ENCODE results near the gene ADK. TPM values are rescaled to one million over a fixed set of nuclear protein-coding genes. Genes with fewer than 3 reads are reported as not detected.
"Not testable (repeated sequence)": the region's sequence is repeated elsewhere in the genome, so short reads cannot be mapped to it uniquely, and the experiment has no call there.

The ADK gene
- total RNA-seq, 4 donors from 2014 or later, result 15.9 to 28.8 (median 23.3) TPM

DNA sequence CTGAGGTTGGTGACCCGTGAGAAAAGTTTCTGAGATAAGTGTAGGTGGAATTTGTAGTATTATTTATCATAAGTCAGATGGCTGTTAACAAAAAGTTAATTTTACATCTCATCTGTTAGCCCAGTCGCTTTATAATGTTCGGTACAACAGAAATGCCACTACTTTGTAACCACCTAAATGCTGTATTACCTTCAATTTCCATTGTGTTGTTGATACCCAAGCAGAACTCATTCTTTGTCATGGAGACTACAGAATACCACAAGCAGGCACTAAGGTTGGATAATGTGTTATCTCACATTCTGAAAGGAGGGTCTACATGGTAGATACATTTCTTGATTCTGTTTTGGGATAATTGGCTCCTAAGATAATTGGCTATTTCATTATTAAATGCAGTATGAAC, 425.6 kb downstream of the ADK start:
- Histone ChIP-seq H3K27me3 (no peaks in the 10 kb centered on the region), H3K4me3 (no peak overlapping the region), H3K27ac (no peak overlapping the region), H3K36me3 (no peaks in the 10 kb centered on the region), H3K4me1 (no peaks in the 10 kb centered on the region), H3K9me3 (no peaks in the 10 kb centered on the region)
- ATAC-seq (no peak), DNase-seq (no peak)
- TF ChIP-seq POLR2A (IDR thresholded peaks at IDR 0.05), result no peak
- intact Hi-C loops (cut with DNase I; ENCODE audit: low total_unique reads) (no loop called here), in situ Hi-C loops (cut with MboI; ENCODE audit: low sequenced_read_pairs in 4 of 4) (no loop called here)

DNA sequence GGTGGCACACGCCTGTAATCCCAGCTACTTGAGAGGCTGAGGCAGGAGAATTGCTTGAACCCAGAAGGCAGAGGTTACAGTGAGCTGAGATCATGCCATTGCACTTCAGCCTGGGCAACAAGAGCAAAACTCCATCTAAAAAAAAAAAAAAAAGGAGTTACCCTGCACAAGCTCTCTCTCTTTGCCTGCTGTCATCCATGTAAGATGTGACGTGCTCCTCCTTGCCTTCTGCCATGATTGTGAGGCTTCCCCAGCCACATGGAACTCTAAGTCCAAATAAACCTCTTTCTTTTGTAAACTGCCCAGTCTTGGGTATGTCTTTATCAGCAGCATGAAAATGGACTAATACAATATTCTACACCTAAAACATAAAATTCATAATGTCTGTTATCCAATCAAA, 429.4 kb downstream of the ADK start:
- intact Hi-C loops (cut with DNase I; ENCODE audit: low total_unique reads); H3K9me3 ChIP-seq; H3K27me3 ChIP-seq; H3K4me1 ChIP-seq; H3K27ac ChIP-seq; H3K36me3 ChIP-seq; DNase-seq; H3K4me3 ChIP-seq; in situ Hi-C loops (cut with MboI; ENCODE audit: low sequenced_read_pairs in 4 of 4); ATAC-seq: not testable (repeated sequence)

DNA sequence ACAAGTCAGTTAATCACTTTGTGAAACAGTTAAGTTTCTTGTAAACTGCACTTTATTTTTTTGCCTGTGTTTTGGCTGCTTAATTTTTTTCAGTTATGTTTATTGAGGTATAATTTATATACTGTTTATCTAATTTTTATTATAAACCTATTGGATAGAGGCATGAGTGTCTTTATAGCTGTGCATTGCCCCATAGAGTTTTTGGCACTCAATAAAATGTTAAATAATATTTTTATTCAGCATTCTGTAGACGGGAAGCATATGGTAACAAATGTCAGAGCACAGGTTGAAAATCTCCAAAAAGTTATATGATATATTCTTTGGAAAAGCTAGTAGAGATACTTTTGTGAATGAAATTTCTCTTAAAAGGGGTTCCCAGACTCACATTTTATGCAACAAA, 431.5 kb downstream of the ADK start:
- no peaks in the 10 kb centered on the region for H3K36me3 ChIP-seq
- no peaks in the 10 kb centered on the region for H3K9me3 ChIP-seq
- no peak overlapping the region for H3K27ac ChIP-seq
- no peaks in the 10 kb centered on the region for H3K27me3 ChIP-seq
- intact Hi-C loops (cut with DNase I; ENCODE audit: low total_unique reads), result no loop called here
- no peak for DNase-seq
- in situ Hi-C loops (cut with MboI; ENCODE audit: low sequenced_read_pairs in 4 of 4), result no loop called here
- H3K4me3 ChIP-seq, result no peak overlapping the region
- peaks cover 16 to 19% of the 10 kb centered on the region in 2 donors for H3K4me1 ChIP-seq
- ATAC-seq, result no peak
- TF ChIP-seq CTCF (IDR thresholded peaks at IDR 0.05 in 4 of 5, conservative IDR thresholded peaks at IDR 0.05 in 1 of 5) (no peak), POLR2A (IDR thresholded peaks at IDR 0.05) (no peak)

DNA sequence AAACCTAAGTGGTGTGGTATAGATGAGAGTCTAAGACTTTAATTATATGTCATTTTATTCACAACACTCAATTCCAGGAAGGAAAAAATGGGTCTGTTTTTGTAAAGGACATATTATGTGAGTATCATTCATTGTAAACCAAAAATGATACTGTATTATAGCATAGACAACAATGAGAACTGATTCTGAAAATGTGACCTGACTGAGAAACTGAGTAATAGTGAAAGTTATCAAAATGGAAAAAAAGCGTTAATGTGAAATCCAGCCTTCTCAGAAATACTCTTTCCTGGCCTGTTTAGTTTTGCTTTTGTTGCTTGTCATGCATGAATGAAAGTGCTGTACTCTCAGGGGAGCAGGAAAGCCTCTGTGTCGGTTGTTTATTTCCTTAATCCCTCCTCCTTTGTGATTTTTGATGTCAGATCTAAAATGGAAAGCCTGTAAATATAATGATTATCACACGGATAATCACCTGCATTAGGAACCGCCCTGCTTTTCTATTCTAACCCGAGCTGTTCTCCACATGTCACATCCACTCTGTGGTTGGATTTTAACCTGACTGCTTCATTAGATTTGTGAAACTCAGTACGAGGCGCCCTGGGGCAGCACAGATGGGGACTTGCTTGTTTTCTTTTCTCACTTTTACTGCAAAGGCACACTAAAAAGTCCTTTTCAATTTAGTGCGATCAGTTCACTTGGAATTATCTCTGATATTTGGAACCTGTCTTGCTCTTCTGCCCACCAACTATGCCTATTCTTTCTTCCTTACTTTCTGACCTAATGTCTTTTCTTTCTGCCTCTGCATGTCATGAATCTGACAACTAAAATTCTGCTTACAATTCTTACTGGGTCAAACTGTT, 434.4 kb downstream of the ADK start:
- intact Hi-C loops (cut with DNase I; ENCODE audit: low total_unique reads), result no loop called here
- Histone ChIP-seq H3K27me3 (no peaks in the 10 kb centered on the region), H3K4me1 (peaks cover 45 to 48% of the 10 kb centered on the region in 2 donors), H3K36me3 (no peaks in the 10 kb centered on the region), H3K27ac (peak overlapping the region; percentile 2 to 57 (median 30)), H3K9me3 (no peaks in the 10 kb centered on the region), H3K4me3 (peak overlapping the region; percentile 4 to 19 (median 10))
- in situ Hi-C loops (cut with MboI; ENCODE audit: low sequenced_read_pairs in 4 of 4), result no loop called here
- TF ChIP-seq CTCF (IDR thresholded peaks at IDR 0.05 in 4 of 5, conservative IDR thresholded peaks at IDR 0.05 in 1 of 5), result no peak
- TF ChIP-seq POLR2A (IDR thresholded peaks at IDR 0.05), result no peak
- no peak for DNase-seq
- no peak for ATAC-seq

- intact Hi-C loops (cut with DNase I; ENCODE audit: low total_unique reads), result no loop called here
- H3K4me1 ChIP-seq, result peaks cover 48 to 54% of the 10 kb centered on the region in 2 donors
Measured at GRCh38 chr10:74586088-74586585, 435.1 kb downstream of the ADK start.

More at GRCh38 chr10:74586088-74586585, 435.1 kb downstream of the ADK start:
- Histone ChIP-seq H3K4me3 (no peak overlapping the region), H3K27ac (peak overlapping the region; percentile 5 to 57 (median 30)), H3K36me3 (no peaks in the 10 kb centered on the region), H3K27me3 (no peaks in the 10 kb centered on the region), H3K9me3 (no peaks in the 10 kb centered on the region)
- no peak for ATAC-seq
- in situ Hi-C loops (cut with MboI; ENCODE audit: low sequenced_read_pairs in 4 of 4), result no loop called here
- no peak for DNase-seq
- no peak for TF ChIP-seq POLR2A (IDR thresholded peaks at IDR 0.05)
- no peak for TF ChIP-seq CTCF (IDR thresholded peaks at IDR 0.05 in 4 of 5, conservative IDR thresholded peaks at IDR 0.05 in 1 of 5)
